DOHH2 (cell line): ENCODE results near the gene GGN.

Source experiments
- H3F3A ChIP-seq: fragments of 200-600 bp; sonication (generic), shearing (Covaris generic); 2 replicates; pipeline ENCODE4 v1.6.0; 2016; ENCODE audit warnings: antibody characterized with exemption, mild to moderate bottlenecking; ENCODE audit not compliant: control insufficient read depth, insufficient read depth
- H3K27ac ChIP-seq: fragments of 200-600 bp; sonication (generic); 2 replicates; pipeline ENCODE4 v1.5.1; 2014; ENCODE audit warnings: low read depth, mild to moderate bottlenecking, low read length, moderate library complexity
- H3K27me3 ChIP-seq: fragments of 200-600 bp; sonication (generic); 2 replicates; pipeline ENCODE4 v1.6.1; 2014; ENCODE audit warnings: mild to moderate bottlenecking, low read length, mixed read lengths; ENCODE audit not compliant: control insufficient read depth
- H3K36me3 ChIP-seq: fragments of 200-600 bp; sonication (generic); 2 replicates; pipeline ENCODE4 v1.6.1; 2014; ENCODE audit warnings: mild to moderate bottlenecking, low read length, moderate library complexity, mixed read lengths; ENCODE audit not compliant: control insufficient read depth
- H3K4me1 ChIP-seq: fragments of 200-600 bp; sonication (generic); 2 replicates; pipeline ENCODE4 v1.6.1; 2014; ENCODE audit warnings: mild to moderate bottlenecking, low read length, mixed read lengths; ENCODE audit not compliant: control insufficient read depth
- H3K4me2 ChIP-seq: fragments of 200-600 bp; sonication (generic); 2 replicates; pipeline ENCODE4 v1.6.0; 2014; ENCODE audit warnings: mild to moderate bottlenecking, low read length, moderate library complexity
- H3K4me3 ChIP-seq: fragments of 200-600 bp; sonication (generic); 2 replicates; pipeline ENCODE4 v1.5.1; 2014; ENCODE audit warnings: mild to moderate bottlenecking, low read length, mixed read lengths
- H3K79me2 ChIP-seq: fragments of 200-600 bp; sonication (generic); 2 replicates; pipeline ENCODE4 v1.6.1; 2014; ENCODE audit warnings: mild to moderate bottlenecking, low read length, mixed read lengths; ENCODE audit not compliant: control insufficient read depth
- H3K9me2 ChIP-seq: fragments of 200-600 bp; sonication (generic); replicated peaks from 2 replicates; pipeline ENCODE4 v1.6.1; 2014; ENCODE audit warnings: mild to moderate bottlenecking, low read length, mixed read lengths; ENCODE audit not compliant: control insufficient read depth
- H3K9me3 ChIP-seq: fragments of 200-600 bp; sonication (generic); 2 replicates; pipeline ENCODE4 v1.6.1; 2014; ENCODE audit warnings: antibody characterized with exemption, low read length, mixed read lengths; ENCODE audit not compliant: control insufficient read depth, insufficient read depth
- H4K20me1 ChIP-seq: fragments of 200-600 bp; sonication (generic); 2 replicates; pipeline ENCODE4 v1.6.0; 2014; ENCODE audit warnings: low read depth, mild to moderate bottlenecking, antibody characterized with exemption, low read length, moderate library complexity; ENCODE audit not compliant: control insufficient read depth, insufficient read depth
- CTCF ChIP-seq: fragments of 200-600 bp; sonication (generic); IDR thresholded peaks from one replicate; pipeline ENCODE4 v1.5.1; 2014; ENCODE audit warnings: antibody characterized with exemption, mild to moderate bottlenecking, low read depth, low read length; ENCODE audit not compliant: poor library complexity, severe bottlenecking
- EZH2phosphoT487 ChIP-seq: fragments of 200-600 bp; sonication (generic); IDR thresholded peaks from 2 replicates; pipeline ENCODE4 v1.6.1; 2017; ENCODE audit warnings: borderline replicate concordance, mild to moderate bottlenecking, antibody characterized with exemption, low read length, moderate library complexity, mixed read lengths

Gene GGN

GRCh38 chr19:38421856-38422255 is 34.0 kb upstream of the GGN start:
- no peaks in the 10 kb centered on the region for H4K20me1 ChIP-seq
- H3K4me2 ChIP-seq, result no peak overlapping the region
- no peak for TF ChIP-seq EZH2phosphoT487
- TF ChIP-seq CTCF, result no peak
- H3K4me3 ChIP-seq, result no peak overlapping the region
- peaks cover 4% of the 10 kb centered on the region for H3F3A ChIP-seq
- peaks cover 34% of the 10 kb centered on the region for H3K4me1 ChIP-seq
- no peaks in the 10 kb centered on the region for H3K27me3 ChIP-seq
- H3K27ac ChIP-seq, result no peak overlapping the region
- no peaks in the 10 kb centered on the region for H3K36me3 ChIP-seq
- no peaks in the 10 kb centered on the region for H3K9me3 ChIP-seq
- H3K9me2 ChIP-seq, result no peaks in the 10 kb centered on the region
- H3K79me2 ChIP-seq, result no peaks in the 10 kb centered on the region

- H3K4me2 ChIP-seq, result no peak overlapping the region
- no peaks in the 10 kb centered on the region for H3K9me3 ChIP-seq
- no peak overlapping the region for H3K4me3 ChIP-seq
- H3K9me2 ChIP-seq, result no peaks in the 10 kb centered on the region
- H3K27me3 ChIP-seq, result no peaks in the 10 kb centered on the region
- TF ChIP-seq EZH2phosphoT487 (no peak), CTCF (no peak)
- H3K36me3 ChIP-seq, result no peaks in the 10 kb centered on the region
- no peak overlapping the region for H3K27ac ChIP-seq
- peaks cover 4% of the 10 kb centered on the region for H3F3A ChIP-seq
- no peaks in the 10 kb centered on the region for H4K20me1 ChIP-seq
- H3K79me2 ChIP-seq, result no peaks in the 10 kb centered on the region
- peaks cover 27% of the 10 kb centered on the region for H3K4me1 ChIP-seq
Measured at GRCh38 chr19:38420935-38421334, 33.1 kb upstream of the GGN start.

- Histone ChIP-seq H3K27ac (no peak overlapping the region), H4K20me1 (no peaks in the 10 kb centered on the region), H3K4me3 (peak overlapping the region; percentile 77), H3K27me3 (no peaks in the 10 kb centered on the region), H3K79me2 (no peaks in the 10 kb centered on the region), H3F3A (peaks cover 4% of the 10 kb centered on the region), H3K9me3 (no peaks in the 10 kb centered on the region), H3K36me3 (no peaks in the 10 kb centered on the region), H3K4me2 (peak overlapping the region; percentile 80), H3K4me1 (peaks cover 20% of the 10 kb centered on the region), H3K9me2 (no peaks in the 10 kb centered on the region)
- TF ChIP-seq EZH2phosphoT487 (no peak), CTCF (peak; percentile 11)
Measured at GRCh38 chr19:38417544-38418506, 30.0 kb upstream of the GGN start.
